Activated CD8-positive, alpha-beta memory T cell treated with anti-CD3 and anti-CD28 coated beads, Interleukin-2, amount 50 U/mL, for 48 hours (primary cell): ENCODE measurements around the gene SLC22A7.
"Not testable (repeated sequence)": the region's sequence is repeated elsewhere in the genome, so short reads cannot be mapped to it uniquely, and the experiment has no call there.

Experiments used
- DNase-seq: peaks from one replicate; pipeline ENCODE4 v3.0.0-alpha.2; 2020

The SLC22A7 gene

DNA sequence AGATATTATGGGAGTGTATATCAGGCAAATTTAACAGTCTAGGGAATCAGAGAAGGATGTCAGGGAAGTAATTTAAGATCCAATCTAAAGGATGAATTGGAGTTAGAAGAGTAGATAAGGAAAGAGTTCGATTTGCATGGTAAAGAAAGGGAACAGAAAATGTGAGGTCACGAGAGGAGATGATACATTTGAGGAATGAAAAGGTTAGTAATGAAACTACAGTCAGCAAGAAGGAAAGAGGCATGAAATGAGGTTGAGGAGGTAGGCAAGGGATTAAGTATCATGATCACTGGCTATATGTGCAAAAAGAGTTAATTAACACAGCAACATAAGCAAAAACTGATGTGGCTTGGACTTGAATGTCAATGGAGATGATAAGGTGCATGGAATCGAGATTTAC lies 49.0 kb downstream of the SLC22A7 start:
- DNase-seq = no peak

DNA sequence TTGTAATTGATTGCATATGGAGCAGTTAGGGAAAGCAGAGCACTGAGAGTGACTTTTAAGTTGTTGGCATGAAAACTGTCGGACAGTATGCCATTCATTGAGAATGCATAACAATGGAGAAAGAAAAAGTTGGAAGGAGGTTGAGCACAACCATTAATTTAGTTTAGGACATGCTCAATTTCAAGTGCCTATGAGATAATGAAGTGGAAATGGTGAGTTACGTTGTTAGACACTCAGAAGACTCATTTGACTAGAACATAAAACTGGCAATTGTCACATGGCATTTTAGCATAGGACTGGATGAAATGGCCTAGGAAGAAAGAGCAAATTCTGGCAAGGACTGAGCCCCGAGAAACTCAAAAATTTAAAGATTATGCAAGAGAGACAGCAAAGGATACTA lies 49.4 kb downstream of the SLC22A7 start:
- no peak for DNase-seq

DNA sequence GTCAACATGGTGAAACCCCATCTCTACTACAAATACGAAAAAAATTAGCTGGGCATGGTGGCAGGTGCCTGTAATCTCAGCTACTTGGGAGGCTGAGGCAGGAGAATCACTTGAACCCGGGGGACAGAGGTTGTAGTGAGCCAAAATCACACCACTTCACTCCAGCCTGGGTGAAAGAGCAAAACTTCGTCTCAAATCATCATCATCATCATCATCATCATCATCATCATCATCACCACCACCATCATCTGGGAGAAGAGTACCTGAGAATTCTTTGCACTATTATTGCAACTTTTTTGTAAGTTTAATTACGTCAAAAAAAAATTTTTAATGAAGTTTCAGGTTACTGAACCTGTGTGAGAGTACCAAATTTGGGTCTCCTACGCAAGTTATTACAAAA lies 53.9 kb downstream of the SLC22A7 start:
- not testable (repeated sequence) for DNase-seq
